Peyer's patch (tissue), 4 donors: Measurements from ENCODE around the gene ADAMTSL2. TPM values are rescaled to one million over a fixed set of nuclear protein-coding genes. Genes with fewer than 3 reads are reported as not detected.
A peak's percentile ranks its signal among the peaks of the same experiment; 100 is the strongest.

Experiments
- DNase-seq, 3 donors: peaks; one replicate each; pipeline ENCODE4 v3.0.0-alpha.2; 2017 to 2019
- H3K27ac ChIP-seq, 4 donors: fragments of 200-600 bp; sonication (generic); one replicate each; pipeline ENCODE4 v1.5.1; 2016 to 2019
- H3K27me3 ChIP-seq, 2 donors: fragments of 200-600 bp; sonication (generic); one replicate each; pipeline ENCODE4 v1.5.1; 2019
- H3K36me3 ChIP-seq, 3 donors: fragments of 200-600 bp; sonication (generic); one replicate each; pipeline ENCODE4 v1.5.1; 2016 to 2019
- H3K4me1 ChIP-seq, 4 donors: fragments of 200-600 bp; sonication (generic); one replicate each; pipeline ENCODE4 v1.5.1; 2016 to 2019
- H3K4me3 ChIP-seq, 4 donors: fragments of 200-600 bp; sonication (generic); 1 replicate in 3 of 4; 2 replicates in 1 of 4; pipeline ENCODE4 v1.5.1; 2016 to 2019; ENCODE audit warnings: mild to moderate bottlenecking in 1 of 4
- H3K9me3 ChIP-seq, 4 donors: fragments of 200-600 bp; sonication (generic); one replicate each; pipeline ENCODE4 v1.5.1; 2016 to 2019; ENCODE audit warnings: mild to moderate bottlenecking in 1 of 4
- CTCF ChIP-seq, 6 experiments: fragments of 450-650 bp in 4 of 6; fragments of 200-600 bp in 2 of 6; sonication (generic) in 1 of 6; IDR thresholded peaks; one replicate each; pipeline ENCODE4 v1.5.1; 2017 to 2019; ENCODE audit warnings: antibody characterized with exemption in 6 of 6, mild to moderate bottlenecking in 3 of 6, moderate library complexity in 1 of 6
- POLR2A ChIP-seq, 2 donors: fragments of 450-650 bp; IDR thresholded peaks; one replicate each; pipeline ENCODE4 v1.5.1; 2017; ENCODE audit warnings: antibody characterized with exemption in 2 of 2, mild to moderate bottlenecking in 2 of 2, moderate library complexity in 2 of 2
- total RNA-seq, 4 donors: library from RNA; depleted of rRNA; stranded (reverse); fragments of >200 nt; gene quantifications; one replicate each; pipeline ENCODE4 v1.1.0, GENCODE V29; 2016

The ADAMTSL2 gene
- total RNA-seq, 4 donors from 2014 or later: 0.40 to 14.0 (median 1.8) TPM

- H3K4me1 ChIP-seq: peaks cover 0 to 11% (median 0%) of the 10 kb centered on the region in 4 donors
- no peak for DNase-seq
- no peaks in the 10 kb centered on the region for H3K9me3 ChIP-seq
- TF ChIP-seq POLR2A (IDR thresholded peaks at IDR 0.05) (no peak), CTCF (IDR thresholded peaks at IDR 0.05) (no peak)
- no peaks in the 10 kb centered on the region for H3K36me3 ChIP-seq
- no peaks in the 10 kb centered on the region for H3K27me3 ChIP-seq
- no peak overlapping the region for H3K4me3 ChIP-seq
- no peak overlapping the region for H3K27ac ChIP-seq
Measured at GRCh38 chr9:133543772-133544467, 9.4 kb downstream of the ADAMTSL2 start.

GRCh38 chr9:133545494-133546286 lies 11.2 kb downstream of the ADAMTSL2 start:
- Histone ChIP-seq H3K36me3 (no peaks in the 10 kb centered on the region), H3K27ac (peak overlapping the region in 2 of 4 donors; percentile 31 to 52)
- TF ChIP-seq POLR2A (IDR thresholded peaks at IDR 0.05): no peak
- no peak for TF ChIP-seq CTCF (IDR thresholded peaks at IDR 0.05)

GRCh38 chr9:133546287-133546680 lies 11.8 kb downstream of the ADAMTSL2 start:
- H3K9me3 ChIP-seq: no peaks in the 10 kb centered on the region
- H3K27ac ChIP-seq: no peak overlapping the region
- H3K27me3 ChIP-seq: no peaks in the 10 kb centered on the region
- TF ChIP-seq CTCF (IDR thresholded peaks at IDR 0.05) (no peak), POLR2A (IDR thresholded peaks at IDR 0.05) (no peak)
- DNase-seq: no peak
- no peaks in the 10 kb centered on the region for H3K36me3 ChIP-seq
- H3K4me3 ChIP-seq: no peak overlapping the region
- no peaks in the 10 kb centered on the region for H3K4me1 ChIP-seq

More at GRCh38 chr9:133545494-133546286, 11.2 kb downstream of the ADAMTSL2 start:
- H3K4me1 ChIP-seq: no peaks in the 10 kb centered on the region
- H3K9me3 ChIP-seq: no peaks in the 10 kb centered on the region
- no peak for DNase-seq
- no peaks in the 10 kb centered on the region for H3K27me3 ChIP-seq
- H3K4me3 ChIP-seq: no peak overlapping the region

- no peak overlapping the region for H3K4me3 ChIP-seq
- no peaks in the 10 kb centered on the region for H3K27me3 ChIP-seq
- TF ChIP-seq CTCF (IDR thresholded peaks at IDR 0.05) (no peak), POLR2A (IDR thresholded peaks at IDR 0.05) (no peak)
- no peaks in the 10 kb centered on the region for H3K9me3 ChIP-seq
- DNase-seq: no peak
- H3K36me3 ChIP-seq: no peaks in the 10 kb centered on the region
- no peak overlapping the region for H3K27ac ChIP-seq
- no peaks in the 10 kb centered on the region for H3K4me1 ChIP-seq
Measured at GRCh38 chr9:133547116-133547515, 12.6 kb downstream of the ADAMTSL2 start.

GRCh38 chr9:133551446-133551845 lies 16.9 kb downstream of the ADAMTSL2 start:
- no peak for TF ChIP-seq CTCF (IDR thresholded peaks at IDR 0.05)
- TF ChIP-seq POLR2A (IDR thresholded peaks at IDR 0.05): no peak
- no peaks in the 10 kb centered on the region for H3K36me3 ChIP-seq
- no peak for DNase-seq
- no peaks in the 10 kb centered on the region for H3K4me1 ChIP-seq
- H3K4me3 ChIP-seq: no peak overlapping the region
- no peaks in the 10 kb centered on the region for H3K27me3 ChIP-seq
- H3K27ac ChIP-seq: no peak overlapping the region
- no peaks in the 10 kb centered on the region for H3K9me3 ChIP-seq
